Lung (tissue), 12 donors: ENCODE data around the gene TCIRG1. TPM values are rescaled to one million over a fixed set of nuclear protein-coding genes. Genes with fewer than 3 reads are reported as not detected.

Experiments used
- ATAC-seq: fragments of 200-7000 bp; cut with Tn5 transposase; one replicate; pipeline ENCODE4 v1.9.1; 2020; ENCODE audit warnings: moderate number of reproducible peaks; ENCODE audit not compliant: insufficient read depth, low FRiP score
- DNase-seq, 3 donors: peaks; one replicate each; pipeline ENCODE4 v3.0.0-alpha.2; 2013 to 2017
- H3K27ac ChIP-seq, 2 donors: one replicate each; pipeline ENCODE4 v1.5.1; 2013; ENCODE audit warnings: mild to moderate bottlenecking in 2 of 2, moderate library complexity in 2 of 2, control low read depth in 1 of 2, inconsistent platforms in 1 of 2, low read depth in 1 of 2, low read length in 1 of 2
- H3K27me3 ChIP-seq, 3 donors: one replicate each; pipeline ENCODE4 v1.5.1; 2013; ENCODE audit warnings: low read length in 2 of 3; ENCODE audit not compliant: control insufficient read depth in 3 of 3, insufficient read depth in 3 of 3
- H3K36me3 ChIP-seq, 4 donors: one replicate each; pipeline ENCODE4 v1.5.1; 2013; ENCODE audit warnings: low read length in 4 of 4, mild to moderate bottlenecking in 1 of 4, moderate library complexity in 1 of 4; ENCODE audit not compliant: control insufficient read depth in 4 of 4, insufficient read depth in 4 of 4
- H3K4me1 ChIP-seq, 5 donors: one replicate each; pipeline ENCODE4 v1.5.1; 2013; ENCODE audit warnings: low read length in 5 of 5, mild to moderate bottlenecking in 2 of 5, moderate library complexity in 1 of 5; ENCODE audit not compliant: control insufficient read depth in 5 of 5, insufficient read depth in 5 of 5
- H3K4me3 ChIP-seq: one replicate; pipeline ENCODE4 v1.5.1; 2013; ENCODE audit warnings: mild to moderate bottlenecking, control low read depth, moderate library complexity
- H3K9ac ChIP-seq, 2 donors: one replicate each; pipeline ENCODE4 v1.5.1; 2013; ENCODE audit warnings: low read length in 2 of 2, control low read depth in 1 of 2; ENCODE audit not compliant: insufficient read depth in 1 of 2
- H3K9me3 ChIP-seq, 4 donors: one replicate each; pipeline ENCODE4 v1.5.1; 2013; ENCODE audit warnings: low read length in 3 of 4, mild to moderate bottlenecking in 1 of 4, moderate library complexity in 1 of 4; ENCODE audit not compliant: control insufficient read depth in 4 of 4, insufficient read depth in 3 of 4
- CTCF ChIP-seq: IDR thresholded peaks from 2 replicates; pipeline ENCODE4 v1.5.1; 2012; ENCODE audit warnings: mild to moderate bottlenecking; ENCODE audit errors: control extremely low read depth, extremely low read depth
- WGBS, 2 donors: extraction: QIAGEN DNeasy Blood & Tissue Kit; methylation state at CpG; one replicate each; pipeline ENCODE4 v1.1.7; 2013; 5-methylcytosine and 5-hydroxymethylcytosine counted together
- polyA plus RNA-seq, 2 donors: library from polyadenylated mRNA; stranded (reverse); fragments of 200-250 nt; gene quantifications; one replicate each; pipeline ENCODE4 v1.2.1, GENCODE V29; 2013
- total RNA-seq, 2 donors: library from RNA; depleted of rRNA in 1 of 2; stranded (reverse); fragments of >200 nt in 1 of 2; gene quantifications; one replicate each; pipeline ENCODE4 v1.2.1, GENCODE V29; 2014 to 2021
- donor health status: control.
- donor health status: control.
- donor health status: Bipolar disorder and iron deficiency.
- donor health status: healthy.
- donor health status: DM: yes; HTN: yes; CAD: no.

The TCIRG1 gene
- total and polyA plus RNA-seq, 4 donors, result 70.2 to 438 (median 283) TPM

GRCh38 chr11:67996622-67997474 is 42.0 kb upstream of the TCIRG1 start:
- no peak overlapping the region for H3K4me3 ChIP-seq
- DNase-seq (peak in 2 of 3 donors; percentile 33), ATAC-seq (peak; percentile 90)
- no peaks in the 10 kb centered on the region for H3K9me3 ChIP-seq
- WGBS, 2 donors, result 62 to 75% methylated on average over 35 to 41 of the region's 41 CpGs
- no peak overlapping the region for H3K9ac ChIP-seq
- H3K27me3 ChIP-seq, result no peaks in the 10 kb centered on the region
- no peak overlapping the region for H3K27ac ChIP-seq
- peaks cover 0 to 7% (median 0%) of the 10 kb centered on the region in 4 donors for H3K36me3 ChIP-seq
- TF ChIP-seq CTCF, result no peak
- H3K4me1 ChIP-seq, result peaks cover 0 to 5% (median 0%) of the 10 kb centered on the region in 5 donors

GRCh38 chr11:67997475-67997921 is 41.3 kb upstream of the TCIRG1 start:
- H3K4me3 ChIP-seq, result no peak overlapping the region
- H3K27ac ChIP-seq, result no peak overlapping the region
- ATAC-seq (no peak), DNase-seq (no peak)
- peaks cover 0 to 7% (median 0%) of the 10 kb centered on the region in 4 donors for H3K36me3 ChIP-seq
- peaks cover 0 to 5% (median 0%) of the 10 kb centered on the region in 5 donors for H3K4me1 ChIP-seq
- WGBS, 2 donors, result 91% methylated on average over 29 of the region's 29 CpGs
- no peak overlapping the region for H3K9ac ChIP-seq
- no peak for TF ChIP-seq CTCF
- no peaks in the 10 kb centered on the region for H3K27me3 ChIP-seq
- no peaks in the 10 kb centered on the region for H3K9me3 ChIP-seq

GRCh38 chr11:67998150-67999045 is 40.4 kb upstream of the TCIRG1 start:
- Histone ChIP-seq H3K36me3 (peaks cover 0 to 7% (median 0%) of the 10 kb centered on the region in 4 donors), H3K4me1 (peaks cover 0 to 9% (median 0%) of the 10 kb centered on the region in 5 donors), H3K27ac (no peak overlapping the region), H3K4me3 (no peak overlapping the region), H3K9me3 (peaks cover 0 to 2% (median 0%) of the 10 kb centered on the region in 4 donors), H3K9ac (no peak overlapping the region), H3K27me3 (no peaks in the 10 kb centered on the region)
- ATAC-seq, result no peak
- WGBS, 2 donors, result 72 to 82% methylated on average over 9 of the region's 9 CpGs
- DNase-seq, result peak in 1 of 3 donors; percentile 3
- no peak for TF ChIP-seq CTCF
